ENCODE data around the gene MAU2.
"Not testable (repeated sequence)": the region's sequence is repeated elsewhere in the genome, so short reads cannot be mapped to it uniquely, and the experiment has no call there.

The MAU2 gene

DNA sequence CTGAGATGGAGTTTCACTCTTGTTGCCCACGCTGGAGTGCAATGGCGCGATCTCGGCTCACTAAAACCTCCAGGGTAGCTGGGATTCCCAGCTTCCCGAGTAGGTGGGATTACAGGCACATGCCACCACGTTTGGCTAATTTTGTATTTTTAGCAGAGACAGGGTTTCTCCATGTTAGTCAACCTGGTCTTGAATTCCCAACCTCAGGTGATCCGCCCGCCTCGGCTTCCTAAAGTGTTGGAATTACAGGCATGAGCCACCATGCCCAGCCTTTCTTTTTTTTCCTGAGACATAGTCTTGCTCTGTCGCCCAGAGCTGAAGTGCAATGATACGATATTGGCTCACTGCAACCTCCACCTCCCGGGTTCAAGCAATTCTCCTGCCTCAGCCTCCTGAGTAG is 59.7 kb downstream of the MAU2 start:
- in situ Hi-C loops (cut with MboI; ENCODE audit: low sequenced_read_pairs) = not testable (repeated sequence)

- in situ Hi-C loops (cut with MboI; ENCODE audit: low sequenced_read_pairs) = no loop called here
Observed at GRCh38 chr19:19381007-19381926, 60.6 kb downstream of the MAU2 start.

GRCh38 chr19:19382118-19382517 is 61.5 kb downstream of the MAU2 start:
- in situ Hi-C loops (cut with MboI; ENCODE audit: low sequenced_read_pairs) = no loop called here

- in situ Hi-C loops (cut with MboI; ENCODE audit: low sequenced_read_pairs) = no loop called here
Observed at GRCh38 chr19:19384486-19384885, 63.9 kb downstream of the MAU2 start.

GRCh38 chr19:19385131-19385895 is 64.7 kb downstream of the MAU2 start:
- in situ Hi-C loops (cut with MboI; ENCODE audit: low sequenced_read_pairs) = no loop called here

DNA sequence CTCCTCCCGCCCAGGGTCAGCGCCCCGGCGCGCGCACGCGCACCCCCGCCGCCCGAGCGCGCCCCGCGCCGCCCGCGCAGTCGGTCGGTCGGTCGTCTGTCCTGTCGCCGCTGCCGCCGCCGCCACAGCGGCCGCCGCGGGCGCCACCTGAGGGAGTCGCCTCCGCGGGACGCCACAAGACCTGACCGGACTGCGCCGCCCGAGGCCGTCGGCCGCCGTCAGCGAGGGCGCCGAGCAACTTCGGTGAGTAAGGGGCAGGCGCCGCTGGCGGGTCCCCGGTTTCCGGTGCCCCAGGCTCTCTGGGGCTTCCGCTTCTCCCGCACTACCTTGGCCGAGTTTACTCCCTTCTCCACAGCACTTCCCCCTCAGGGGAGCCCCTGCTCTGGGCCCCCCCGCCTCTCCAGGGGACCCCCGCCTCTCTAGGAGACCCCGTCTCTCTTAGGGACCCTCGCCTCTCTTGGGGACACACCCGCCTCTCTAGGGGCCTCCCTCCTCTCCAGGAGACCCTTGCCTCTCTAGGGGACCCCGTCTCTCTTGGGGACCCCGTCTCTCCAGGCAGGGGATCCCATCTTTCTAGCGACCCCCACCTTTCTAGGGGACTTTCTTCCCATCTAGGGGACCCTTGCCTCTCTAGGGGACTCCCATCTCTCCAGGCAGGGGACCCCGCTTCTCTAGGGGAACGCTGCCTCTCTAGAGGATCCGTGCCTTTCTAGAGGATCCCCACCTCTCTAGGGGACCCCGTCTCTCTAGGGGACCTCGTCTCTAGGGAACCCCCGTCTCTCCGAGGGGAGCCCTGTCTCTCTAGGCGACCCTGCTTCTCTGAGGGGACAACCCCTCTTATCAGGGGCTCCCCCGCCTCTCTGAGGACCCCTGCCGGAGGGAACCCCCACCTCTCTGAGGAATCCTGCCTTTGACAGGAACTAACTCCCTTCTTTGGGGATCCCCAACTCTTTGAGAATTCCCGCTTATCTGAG is 65.6 kb downstream of the MAU2 start:
- in situ Hi-C loops (cut with MboI; ENCODE audit: low sequenced_read_pairs) = no loop called here

GRCh38 chr19:19387108-19387507 is 66.5 kb downstream of the MAU2 start:
- in situ Hi-C loops (cut with MboI; ENCODE audit: low sequenced_read_pairs) = no loop called here

DNA sequence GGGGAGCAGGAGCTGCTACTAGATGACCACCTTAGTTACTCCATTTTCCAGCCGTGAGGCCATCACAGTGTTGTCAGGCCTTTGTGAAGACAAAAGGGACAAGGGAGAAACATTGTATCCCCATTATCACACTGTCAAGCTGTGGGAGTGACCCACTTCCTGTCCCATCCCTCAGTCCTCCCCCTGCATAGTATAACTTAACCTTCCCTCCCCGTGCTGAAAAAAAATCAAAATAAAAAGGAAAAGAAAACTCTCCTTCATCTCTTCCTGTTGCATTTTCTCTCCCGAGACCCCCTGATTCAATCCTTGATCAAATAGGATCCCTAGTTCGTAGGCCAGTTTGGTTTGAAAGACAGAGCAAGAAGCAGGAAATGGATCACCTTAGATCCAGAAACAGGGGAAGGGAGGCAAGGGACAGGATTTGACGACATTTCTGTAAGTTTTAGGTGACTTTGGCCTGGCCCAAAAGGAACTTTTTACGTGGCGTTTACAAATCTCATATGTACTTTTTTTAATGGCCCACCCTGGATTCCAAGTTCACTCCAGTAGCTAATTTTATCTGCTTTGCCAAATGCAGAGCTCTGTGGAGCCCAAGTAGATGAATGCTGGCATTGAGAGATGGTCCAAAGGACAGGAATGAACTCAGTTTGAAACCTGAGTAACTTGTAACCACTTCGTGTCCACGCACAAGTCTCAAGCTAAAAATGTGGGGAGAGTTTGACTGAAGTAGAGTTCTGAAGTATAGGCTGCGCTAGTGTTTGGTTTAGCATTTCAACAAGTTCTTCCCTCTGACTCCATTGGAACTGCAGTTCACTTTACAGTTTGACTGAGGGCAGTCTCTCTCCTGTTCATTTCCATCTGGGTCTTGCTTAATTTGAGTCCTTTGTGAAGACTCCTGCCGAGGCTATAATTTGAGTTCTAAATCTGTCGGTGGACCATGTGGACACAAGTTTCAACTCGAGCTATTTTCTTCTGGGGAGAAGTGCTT is 68.2 kb downstream of the MAU2 start:
- in situ Hi-C loops (cut with MboI; ENCODE audit: low sequenced_read_pairs) = no loop called here

- in situ Hi-C loops (cut with MboI; ENCODE audit: low sequenced_read_pairs) = not testable (repeated sequence)
Observed at GRCh38 chr19:19389683-19390082, 69.1 kb downstream of the MAU2 start.

DNA sequence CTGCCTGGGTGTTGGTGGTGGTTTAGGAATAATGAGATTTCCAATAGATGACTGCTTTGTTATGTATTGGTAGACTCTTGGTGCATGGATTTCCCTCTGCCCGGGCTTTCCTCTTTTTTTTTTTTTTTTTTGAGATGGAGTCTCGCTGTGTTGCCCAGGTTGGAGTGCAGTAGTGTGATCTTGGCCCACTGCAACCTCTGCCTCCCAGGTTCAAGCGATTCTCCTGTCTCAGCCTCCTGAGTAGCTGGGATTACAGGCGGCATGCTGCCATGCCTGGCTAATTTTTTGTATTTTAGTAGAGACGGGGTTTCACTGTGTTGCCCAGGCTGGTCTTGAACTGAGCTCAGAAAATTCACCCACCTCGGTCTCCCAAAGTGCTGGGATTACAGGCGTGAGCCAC is 73.7 kb downstream of the MAU2 start:
- in situ Hi-C loops (cut with MboI; ENCODE audit: low sequenced_read_pairs) = not testable (repeated sequence)

- in situ Hi-C loops (cut with MboI; ENCODE audit: low sequenced_read_pairs) = no loop called here
Observed at GRCh38 chr19:19399733-19400433, 79.3 kb downstream of the MAU2 start.

GRCh38 chr19:19402656-19403372 is 82.2 kb downstream of the MAU2 start:
- in situ Hi-C loops (cut with MboI; ENCODE audit: low sequenced_read_pairs) = no loop called here

- in situ Hi-C loops (cut with MboI; ENCODE audit: low sequenced_read_pairs) = no loop called here
Observed at GRCh38 chr19:19403373-19403901, 82.8 kb downstream of the MAU2 start.

- in situ Hi-C loops (cut with MboI; ENCODE audit: low sequenced_read_pairs) = no loop called here
Observed at GRCh38 chr19:19404879-19405860, 84.5 kb downstream of the MAU2 start, which contains the start of gene GATAD2A. GATAD2A (plus strand) TSS chr19:19405675; CDS start chr19:19465346, 59,671 bp downstream.

GRCh38 chr19:19405971-19406877 is 85.6 kb downstream of the MAU2 start:
- in situ Hi-C loops (cut with MboI; ENCODE audit: low sequenced_read_pairs) = no loop called here

Measured in HL-60/S4 treated with phorbol 12-myristate 13-acetate at 8.2 ng/mL for 4 days and 3 days (cell line).